ENCODE measurements around the gene NKX2-1.

The NKX2-1 gene

DNA sequence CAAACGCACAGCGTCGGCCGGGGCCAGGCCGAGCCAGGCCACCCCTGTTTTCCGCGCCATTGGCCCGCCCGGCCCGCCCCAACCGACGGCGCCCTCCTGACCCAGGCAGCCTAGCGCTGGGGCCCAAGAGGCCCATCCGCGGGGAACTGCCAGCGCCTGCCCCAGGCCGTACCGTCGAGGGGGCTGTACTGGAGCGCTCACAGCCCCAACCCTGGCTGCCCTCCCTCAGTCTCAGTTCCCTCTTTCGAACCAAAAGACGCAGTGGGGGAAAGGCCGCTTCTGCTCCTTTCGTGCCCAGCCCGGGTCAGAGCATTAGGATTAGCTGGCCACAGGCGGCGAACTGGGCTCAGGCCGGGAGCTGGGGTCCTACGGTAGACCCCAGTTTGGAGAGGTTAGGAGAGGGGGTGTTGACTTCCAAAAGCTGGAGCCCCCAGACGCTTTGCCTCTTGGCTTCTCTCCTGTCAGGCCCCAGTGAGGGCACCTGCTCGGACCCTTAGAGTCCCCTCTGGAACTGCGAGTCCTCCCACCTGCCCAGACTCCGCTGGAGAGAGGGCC is 1.9 kb downstream of the NKX2-1 start:
- Mint-ChIP-seq H3K36me3 (ENCODE audit: low read depth) (no peaks in the 10 kb centered on the region), H3K27ac (no peak overlapping the region), H3K4me1 (peaks cover 23% of the 10 kb centered on the region), H3K27me3 (ENCODE audit: low read depth) (peaks cover 98% of the 10 kb centered on the region), H3K4me3 (no peak overlapping the region), H3K9me3 (peaks cover 7% of the 10 kb centered on the region)
- TF ChIP-seq, protein P1, sequence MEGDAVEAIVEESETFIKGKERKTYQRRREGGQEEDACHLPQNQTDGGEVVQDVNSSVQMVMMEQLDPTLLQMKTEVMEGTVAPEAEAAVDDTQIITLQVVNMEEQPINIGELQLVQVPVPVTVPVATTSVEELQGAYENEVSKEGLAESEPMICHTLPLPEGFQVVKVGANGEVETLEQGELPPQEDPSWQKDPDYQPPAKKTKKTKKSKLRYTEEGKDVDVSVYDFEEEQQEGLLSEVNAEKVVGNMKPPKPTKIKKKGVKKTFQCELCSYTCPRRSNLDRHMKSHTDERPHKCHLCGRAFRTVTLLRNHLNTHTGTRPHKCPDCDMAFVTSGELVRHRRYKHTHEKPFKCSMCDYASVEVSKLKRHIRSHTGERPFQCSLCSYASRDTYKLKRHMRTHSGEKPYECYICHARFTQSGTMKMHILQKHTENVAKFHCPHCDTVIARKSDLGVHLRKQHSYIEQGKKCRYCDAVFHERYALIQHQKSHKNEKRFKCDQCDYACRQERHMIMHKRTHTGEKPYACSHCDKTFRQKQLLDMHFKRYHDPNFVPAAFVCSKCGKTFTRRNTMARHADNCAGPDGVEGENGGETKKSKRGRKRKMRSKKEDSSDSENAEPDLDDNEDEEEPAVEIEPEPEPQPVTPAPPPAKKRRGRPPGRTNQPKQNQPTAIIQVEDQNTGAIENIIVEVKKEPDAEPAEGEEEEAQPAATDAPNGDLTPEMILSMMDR (IDR thresholded peaks at IDR 0.05; ENCODE audit: unreplicated experiment in 3 of 3), result no peak

DNA sequence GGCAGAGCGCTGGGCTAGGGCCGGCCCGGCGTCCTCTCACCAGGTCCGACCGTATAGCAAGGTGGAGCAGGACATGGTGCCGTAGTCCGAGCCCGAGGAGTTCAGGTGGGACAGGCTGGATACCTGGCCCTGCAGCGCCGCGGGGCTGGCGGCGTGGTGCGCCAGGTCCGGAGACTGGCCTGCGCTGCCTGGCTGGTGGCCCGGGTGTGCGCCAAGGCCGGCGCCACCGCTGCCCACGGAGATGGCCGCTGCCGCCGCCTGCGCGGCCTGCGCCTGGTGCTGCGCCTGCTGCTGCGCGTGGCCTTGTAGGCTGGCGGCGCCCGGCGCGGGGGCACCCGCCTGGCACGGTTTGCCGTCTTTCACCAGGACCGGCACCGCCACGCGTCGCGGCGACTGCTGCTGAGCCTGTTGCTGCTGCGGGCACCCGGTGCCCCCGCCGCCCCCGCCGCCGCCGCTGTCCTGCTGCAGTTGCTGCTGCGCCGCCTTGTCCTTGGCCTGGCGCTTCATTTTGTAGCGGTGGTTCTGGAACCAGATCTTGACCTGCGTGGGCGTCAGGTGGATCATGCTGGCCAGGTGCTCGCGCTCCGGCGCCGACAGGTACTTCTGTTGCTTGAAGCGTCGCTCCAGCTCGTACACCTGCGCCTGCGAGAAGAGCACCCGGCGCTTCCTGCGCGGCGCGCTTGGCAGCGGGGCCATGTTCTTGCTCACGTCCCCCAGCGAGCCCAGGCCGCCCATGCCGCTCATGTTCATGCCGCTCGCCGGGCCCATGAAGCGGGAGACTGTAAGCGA is 2.6 kb downstream of the NKX2-1 start:
- peaks cover 18% of the 10 kb centered on the region for H3K4me1 Mint-ChIP-seq
- no peak overlapping the region for H3K27ac Mint-ChIP-seq
- no peaks in the 10 kb centered on the region for H3K36me3 Mint-ChIP-seq (ENCODE audit: low read depth)
- peaks cover 9% of the 10 kb centered on the region for H3K9me3 Mint-ChIP-seq
- H3K4me3 Mint-ChIP-seq, result no peak overlapping the region
- peaks cover 98% of the 10 kb centered on the region for H3K27me3 Mint-ChIP-seq (ENCODE audit: low read depth)
- TF ChIP-seq, protein P1 (IDR thresholded peaks at IDR 0.05; ENCODE audit: unreplicated experiment in 3 of 3), result no peak

DNA sequence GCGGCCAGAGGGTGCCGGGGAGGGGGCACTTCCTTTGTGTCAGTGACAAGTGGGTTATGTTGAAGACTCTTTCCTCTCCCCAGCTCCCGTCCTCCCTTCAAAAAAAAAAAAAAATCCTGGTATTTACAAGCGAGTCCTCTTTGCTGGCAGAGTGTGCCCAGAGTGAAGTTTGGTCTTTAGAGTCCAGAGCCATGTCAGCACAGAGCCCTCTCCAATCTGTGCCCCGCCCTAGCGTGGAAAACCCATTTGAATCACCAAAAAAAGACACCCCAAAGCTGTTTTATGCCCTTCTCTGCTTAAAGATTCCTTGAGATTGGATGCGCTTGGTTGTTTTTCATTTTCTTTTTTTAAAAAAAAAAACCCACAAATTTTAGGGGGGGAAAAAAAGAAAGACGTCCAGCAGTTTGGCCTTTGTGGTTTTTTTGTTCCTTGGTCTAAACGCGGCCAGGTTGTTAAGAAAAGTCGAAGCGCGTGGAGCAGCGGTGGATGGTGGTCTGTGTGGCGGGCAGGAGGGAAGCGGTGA is 3.3 kb downstream of the NKX2-1 start:
- H3K4me1 Mint-ChIP-seq, result peaks cover 13% of the 10 kb centered on the region

GRCh38 chr14:36515896-36516718 is 3.9 kb downstream of the NKX2-1 start:
- Mint-ChIP-seq H3K27me3 (ENCODE audit: low read depth) (peaks cover 94% of the 10 kb centered on the region), H3K27ac (no peak overlapping the region), H3K36me3 (ENCODE audit: low read depth) (no peaks in the 10 kb centered on the region), H3K9me3 (peaks cover 9% of the 10 kb centered on the region), H3K4me1 (peaks cover 9% of the 10 kb centered on the region), H3K4me3 (peak overlapping the region in 1 of 3 experiments; percentile 34)
- TF ChIP-seq, protein P1 (IDR thresholded peaks at IDR 0.05; ENCODE audit: unreplicated experiment in 3 of 3), result no peak

More for the DNA sequence above, 3.3 kb downstream of the NKX2-1 start:
- H3K4me3 Mint-ChIP-seq, result peak overlapping the region in 2 of 3 experiments; percentile 24 to 43
- no peaks in the 10 kb centered on the region for H3K36me3 Mint-ChIP-seq (ENCODE audit: low read depth)
- no peak overlapping the region for H3K27ac Mint-ChIP-seq
- H3K9me3 Mint-ChIP-seq, result peaks cover 9% of the 10 kb centered on the region
- peaks cover 98% of the 10 kb centered on the region for H3K27me3 Mint-ChIP-seq (ENCODE audit: low read depth)
- TF ChIP-seq, protein P1 (IDR thresholded peaks at IDR 0.05; ENCODE audit: unreplicated experiment in 3 of 3), result no peak

GRCh38 chr14:36515105-36515593 is 4.9 kb downstream of the NKX2-1 start:
- Mint-ChIP-seq H3K4me1 (peaks cover 5% of the 10 kb centered on the region), H3K36me3 (ENCODE audit: low read depth) (no peaks in the 10 kb centered on the region), H3K27me3 (ENCODE audit: low read depth) (peaks cover 94% of the 10 kb centered on the region), H3K4me3 (no peak overlapping the region), H3K9me3 (peaks cover 9% of the 10 kb centered on the region), H3K27ac (no peak overlapping the region)
- TF ChIP-seq, protein P1 (IDR thresholded peaks at IDR 0.05; ENCODE audit: unreplicated experiment in 3 of 3), result no peak

All from nephron (organoid).